Tibial artery (tissue), 4 donors: ENCODE results near the gene INPP5K.

ENCODE experiments used
- DNase-seq, 2 donors: peaks; one replicate each; pipeline ENCODE4 v3.0.0-alpha.2; 2019
- H3K27ac ChIP-seq, 2 donors: fragments of 200-600 bp; sonication (generic) in 1 of 2; 1 replicate in 1 of 2; 2 replicates in 1 of 2; pipeline ENCODE4 v1.5.1; 2018 to 2019; ENCODE audit warnings: mild to moderate bottlenecking in 1 of 2
- H3K27me3 ChIP-seq, 2 donors: fragments of 200-600 bp; sonication (generic) in 1 of 2; one replicate each; pipeline versions ENCODE4 v1.5.1 to v1.6.0; 2016 to 2019
- H3K36me3 ChIP-seq, 3 donors: fragments of 200-600 bp; sonication (generic) in 2 of 3; one replicate each; pipeline ENCODE4 v1.5.1; 2016 to 2019; ENCODE audit warnings: mild to moderate bottlenecking in 2 of 3
- H3K4me1 ChIP-seq, 4 donors: fragments of 200-600 bp; sonication (generic) in 2 of 4; 1 replicate in 3 of 4; 2 replicates in 1 of 4; pipeline ENCODE4 v1.5.1; 2016 to 2019
- H3K4me3 ChIP-seq, 2 donors: fragments of 200-600 bp; sonication (generic) in 1 of 2; 1 replicate in 1 of 2; 2 replicates in 1 of 2; pipeline ENCODE4 v1.5.1; 2018 to 2019; ENCODE audit warnings: mild to moderate bottlenecking in 2 of 2
- H3K9me3 ChIP-seq, 3 donors: fragments of 200-600 bp; sonication (generic) in 1 of 3; one replicate each; pipeline ENCODE4 v1.5.1; 2016 to 2019
- CTCF ChIP-seq, 2 experiments: fragments of 200-600 bp in 1 of 2; fragments of 450-650 bp in 1 of 2; IDR thresholded peaks; one replicate each; pipeline ENCODE4 v1.5.1; 2017 to 2019; ENCODE audit warnings: antibody characterized with exemption in 2 of 2, mild to moderate bottlenecking in 1 of 2, moderate library complexity in 1 of 2
- intact Hi-C: fragments of 100-400 bp; cut with DNase I; formaldehyde crosslinking; loops from one replicate; pipeline ENCODE4 v1.15.0; 2023; ENCODE audit warnings: low total_unique reads

INPP5K gene

GRCh38 chr17:1494736-1495253, 21.6 kb downstream of the INPP5K start:
- intact Hi-C loops = loop anchor here (5.0 kb wide), 1 partner anchor 37 kb away; the partner anchor contains the start of gene CRK
- TF ChIP-seq CTCF (IDR thresholded peaks at IDR 0.05) = no peak
- Histone ChIP-seq H3K27ac (peak overlapping the region; percentile 99), H3K36me3 (peaks cover 8 to 44% (median 25%) of the 10 kb centered on the region in 3 donors), H3K4me1 (peaks cover 5 to 72% (median 63%) of the 10 kb centered on the region in 4 donors), H3K4me3 (no peak overlapping the region), H3K9me3 (no peaks in the 10 kb centered on the region), H3K27me3 (no peaks in the 10 kb centered on the region)
- no peak for DNase-seq

GRCh38 chr17:1494203-1494602, 22.2 kb downstream of the INPP5K start:
- DNase-seq = no peak
- intact Hi-C loops = loop anchor here (5.0 kb wide), 1 partner anchor 37 kb away; the partner anchor contains the start of gene CRK
- peaks cover 5 to 78% (median 66%) of the 10 kb centered on the region in 4 donors for H3K4me1 ChIP-seq
- H3K27me3 ChIP-seq = no peaks in the 10 kb centered on the region
- peak overlapping the region; percentile 99 for H3K27ac ChIP-seq
- no peak overlapping the region for H3K4me3 ChIP-seq
- H3K36me3 ChIP-seq = peaks cover 8 to 38% (median 25%) of the 10 kb centered on the region in 3 donors
- no peak for TF ChIP-seq CTCF (IDR thresholded peaks at IDR 0.05)
- H3K9me3 ChIP-seq = no peaks in the 10 kb centered on the region

- peak overlapping the region; percentile 99 for H3K27ac ChIP-seq
- H3K4me1 ChIP-seq = peaks cover 5 to 85% (median 74%) of the 10 kb centered on the region in 4 donors
- peak in 1 of 2 donors; percentile 51 for DNase-seq
These were observed 23.0 kb downstream of the INPP5K start for GRCh38 chr17:1493291-1493980.

GRCh38 chr17:1492249-1493206, 23.9 kb downstream of the INPP5K start, which contains the start of gene MYO1C:
Gene MYO1C, minus strand, starts transcription at chr17:1492686. Its CDS starts 199 bp downstream, at chr17:1492487.
- Histone ChIP-seq H3K9me3 (no peaks in the 10 kb centered on the region), H3K27ac (peak within 1 kb of the TSS; percentile 99), H3K27me3 (no peaks in the 10 kb centered on the region), H3K4me1 (peaks cover 5 to 90% (median 79%) of the 10 kb centered on the region in 4 donors), H3K36me3 (peaks cover 3 to 21% (median 17%) of the 10 kb centered on the region in 3 donors), H3K4me3 (peak within 1 kb of the TSS; percentile 69 to 73)
- no peak for DNase-seq
- intact Hi-C loops = loop anchor here (5.0 kb wide), 1 partner anchor 35 kb away; the partner anchor contains the start of gene CRK
- no peak for TF ChIP-seq CTCF (IDR thresholded peaks at IDR 0.05)

More at GRCh38 chr17:1493291-1493980, 23.0 kb downstream of the INPP5K start:
- Histone ChIP-seq H3K27me3 (no peaks in the 10 kb centered on the region), H3K9me3 (no peaks in the 10 kb centered on the region), H3K36me3 (peaks cover 8 to 30% (median 25%) of the 10 kb centered on the region in 3 donors), H3K4me3 (peak overlapping the region in 1 of 2 donors; percentile 69)
- no peak for TF ChIP-seq CTCF (IDR thresholded peaks at IDR 0.05)
- intact Hi-C loops = loop anchor here (5.0 kb wide), 1 partner anchor 36 kb away; the partner anchor contains the start of gene CRK
